SK-N-DZ (cell line): ENCODE results near the gene PRKG1.

Experiments used
- DNase-seq: peaks from one replicate; pipeline ENCODE4 v3.0.0-alpha.2; 2015; ENCODE audit warnings: low spot score

PRKG1 gene

GRCh38 chr10:51696251-51696650, 622.0 kb downstream of the PRKG1 start:
- DNase-seq: no peak

GRCh38 chr10:51698473-51699063, 624.3 kb downstream of the PRKG1 start:
- peak; percentile 2 for DNase-seq

DNA sequence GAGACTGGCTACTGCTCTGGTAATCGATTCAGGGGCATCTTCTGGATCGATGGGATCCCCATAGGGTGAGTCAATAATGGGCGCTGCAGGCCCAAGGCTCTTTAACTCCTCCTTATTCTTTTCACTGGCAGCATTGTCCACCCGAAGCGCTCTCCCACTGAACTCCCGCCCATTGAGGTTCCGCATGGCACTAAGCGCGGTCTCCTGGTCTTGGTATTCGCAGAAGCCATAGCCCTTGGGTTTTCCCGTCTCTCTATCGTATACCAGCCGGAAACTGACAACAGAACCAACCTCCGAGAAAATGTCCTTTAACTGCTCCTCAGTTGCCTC, 624.8 kb downstream of the PRKG1 start:
- no peak for DNase-seq

DNA sequence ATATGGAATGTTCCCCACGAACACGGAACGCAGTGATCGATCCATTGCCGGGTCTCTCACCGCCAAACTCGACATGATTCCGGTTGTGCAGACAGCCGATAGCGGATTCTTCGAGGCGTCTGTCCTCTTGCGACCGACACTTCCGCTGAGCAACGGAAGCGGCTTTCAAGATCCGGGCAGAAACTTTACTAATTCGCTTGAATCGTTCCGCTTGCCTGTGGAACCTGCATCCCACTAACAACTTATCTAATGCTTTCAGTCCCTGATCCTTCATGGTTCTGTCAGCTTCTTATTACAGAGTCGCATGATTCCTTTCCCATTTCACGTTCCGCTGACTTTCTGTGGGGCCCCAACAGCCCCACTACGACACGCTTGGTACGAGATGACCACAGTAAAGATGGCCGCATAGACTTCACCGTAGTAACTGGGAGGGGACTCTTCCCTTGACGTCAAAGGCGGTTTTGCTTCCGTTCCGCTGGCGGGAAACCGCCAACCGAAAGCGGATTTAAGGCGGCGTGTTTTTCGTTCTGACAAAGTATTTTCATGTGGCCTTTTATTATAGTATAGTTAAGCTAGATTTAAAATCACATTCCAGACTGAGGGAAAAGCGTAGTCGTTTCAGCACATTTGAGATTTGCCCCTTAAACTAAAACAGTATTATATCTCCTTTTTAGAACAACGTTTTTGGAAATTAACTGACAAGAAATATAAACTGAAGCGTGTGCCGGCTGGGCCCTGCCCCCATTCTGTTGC, 625.4 kb downstream of the PRKG1 start, which contains the start of gene CSTF2T:
TSS of gene CSTF2T (minus strand) at position 121 of the 753 bp plus-strand sequence. CDS start at position 75, 46 bp downstream.
- DNase-seq: peak; percentile 94

- peak; percentile 1 for DNase-seq
Measured at GRCh38 chr10:51700228-51700817, 626.0 kb downstream of the PRKG1 start.

DNA sequence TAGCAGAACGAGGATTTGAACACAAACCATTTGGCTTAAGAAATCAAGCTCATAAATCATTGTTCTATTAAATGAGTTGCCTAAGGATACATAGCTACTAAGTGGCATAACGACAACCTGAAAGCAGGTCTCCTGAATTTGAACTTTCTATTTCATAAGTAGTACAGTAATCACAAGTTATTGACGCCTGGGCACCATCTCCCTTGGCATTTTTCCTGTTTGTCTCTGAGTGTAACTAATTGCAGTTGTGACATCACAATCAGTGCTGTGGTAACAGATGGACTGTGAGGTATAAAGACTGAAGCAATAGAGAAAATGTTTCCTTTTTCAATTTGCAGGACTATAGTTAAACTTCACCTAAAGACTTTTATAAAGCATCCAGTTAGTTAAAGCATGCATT, 631.5 kb downstream of the PRKG1 start:
- no peak for DNase-seq

DNA sequence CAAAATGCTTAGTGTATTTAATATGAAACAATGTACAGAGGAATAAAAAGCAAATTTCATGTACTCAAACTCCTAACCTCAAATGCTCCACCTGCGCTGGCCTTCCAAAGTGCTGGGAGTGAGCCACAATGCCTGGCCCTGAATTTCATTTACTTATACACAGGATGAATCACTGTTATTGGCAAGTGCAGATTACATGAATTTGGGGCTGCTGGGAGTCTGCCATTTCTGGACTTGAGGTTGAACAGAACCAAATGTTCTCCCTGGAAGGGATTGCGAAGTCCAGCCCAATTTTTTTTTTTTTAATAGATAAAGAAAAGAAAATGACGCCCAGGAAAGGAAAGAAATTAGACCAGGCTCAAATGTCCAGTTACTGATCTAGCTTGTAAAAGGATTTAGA, 631.9 kb downstream of the PRKG1 start:
- DNase-seq: no peak

DNA sequence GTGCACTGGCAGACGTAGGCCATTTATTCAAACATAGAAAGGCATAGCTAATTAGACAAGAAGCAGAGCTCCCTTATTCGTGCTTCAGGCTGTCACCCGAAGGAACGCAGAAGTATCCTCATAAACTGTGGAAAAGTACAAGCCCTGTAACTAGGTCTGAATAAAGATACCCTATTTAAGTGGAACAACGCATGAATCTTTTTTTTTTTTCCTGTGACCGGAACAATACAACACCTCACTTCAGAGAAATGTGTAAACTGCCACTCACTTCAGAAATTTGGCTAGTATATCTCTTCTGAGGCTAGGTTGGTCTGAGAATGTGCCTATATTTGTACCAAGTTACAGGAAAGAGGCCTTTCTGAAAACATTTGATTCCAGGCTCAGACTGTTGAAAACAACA, 633.1 kb downstream of the PRKG1 start:
- no peak for DNase-seq

DNA sequence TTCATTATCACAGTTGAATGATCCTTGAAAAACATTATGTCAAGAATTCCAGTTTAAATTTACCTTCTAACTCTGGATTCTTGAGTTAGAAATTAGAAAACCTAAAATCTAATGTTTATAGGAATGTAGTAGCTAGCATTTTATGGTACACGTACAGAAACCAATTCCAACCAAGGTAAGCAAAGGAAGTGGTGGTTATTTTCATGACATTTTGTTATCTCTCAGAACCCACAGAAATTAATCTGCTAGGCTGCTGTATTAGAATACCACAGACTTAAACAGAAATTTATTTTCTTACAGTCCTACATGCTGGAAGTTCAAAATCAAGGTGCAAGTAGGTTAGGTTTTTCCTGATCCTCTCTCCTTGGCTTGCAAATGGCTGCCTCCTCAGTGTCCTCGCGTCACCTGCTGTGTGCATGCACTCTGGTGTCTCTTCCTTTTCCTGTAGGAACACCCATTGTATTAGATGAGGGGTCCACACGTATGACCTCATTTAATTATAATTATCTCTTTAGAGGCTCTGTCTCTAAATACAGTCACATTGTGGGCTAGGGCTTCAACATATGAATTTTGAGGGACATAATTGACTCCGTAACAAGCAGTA, 633.6 kb downstream of the PRKG1 start:
- no peak for DNase-seq

DNA sequence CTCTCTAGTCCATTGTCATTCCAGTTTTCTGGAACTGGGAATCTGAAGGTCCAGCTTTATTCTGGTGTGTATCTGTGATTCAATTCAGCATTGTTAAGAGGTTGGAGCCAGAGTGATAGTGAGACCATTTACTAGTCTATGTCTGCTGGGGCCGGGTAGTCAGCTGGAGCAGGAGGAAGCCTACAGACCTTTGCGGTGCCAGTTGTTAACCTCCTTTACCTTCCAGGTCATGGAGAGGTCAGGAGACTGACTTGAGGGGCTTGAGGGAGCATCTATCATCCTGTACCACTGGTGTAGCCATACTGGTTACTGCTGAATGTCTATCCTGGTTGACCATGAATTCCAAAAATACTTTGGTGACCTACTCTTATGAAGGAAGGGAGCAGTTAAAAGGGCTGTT, 634.3 kb downstream of the PRKG1 start:
- no peak for DNase-seq

DNA sequence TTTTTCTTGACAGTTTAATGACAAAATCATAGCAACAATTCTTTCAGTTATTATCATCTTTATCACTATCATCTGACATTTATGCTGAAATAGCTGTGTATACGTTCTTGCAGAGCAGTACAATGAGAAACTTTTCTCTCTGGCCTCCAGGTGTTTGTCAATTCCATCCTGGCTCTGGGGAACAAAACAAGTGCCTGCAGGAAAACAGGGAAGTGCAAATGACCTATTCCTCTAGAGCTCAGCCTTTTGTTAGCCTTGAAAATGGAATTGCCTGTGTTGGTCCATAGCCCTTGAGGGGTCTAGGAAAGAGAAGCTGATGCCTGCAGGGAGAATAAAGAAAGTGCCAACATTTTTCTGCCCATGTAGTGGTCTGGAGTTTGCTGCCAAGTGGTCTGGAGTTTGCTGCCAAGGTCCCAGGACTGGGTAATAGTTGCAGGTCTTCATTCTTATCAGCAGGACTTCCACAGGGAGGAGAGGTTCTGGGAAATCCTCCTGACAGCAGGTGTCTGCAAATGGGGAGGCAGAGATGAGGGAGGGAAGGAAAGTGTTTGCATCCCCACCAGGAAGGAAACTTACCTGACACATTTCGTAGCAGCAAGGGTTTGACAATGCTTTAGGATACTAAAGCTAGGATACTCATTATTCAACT, 635.2 kb downstream of the PRKG1 start:
- DNase-seq: no peak

GRCh38 chr10:51711519-51711891, 637.2 kb downstream of the PRKG1 start:
- no peak for DNase-seq

DNA sequence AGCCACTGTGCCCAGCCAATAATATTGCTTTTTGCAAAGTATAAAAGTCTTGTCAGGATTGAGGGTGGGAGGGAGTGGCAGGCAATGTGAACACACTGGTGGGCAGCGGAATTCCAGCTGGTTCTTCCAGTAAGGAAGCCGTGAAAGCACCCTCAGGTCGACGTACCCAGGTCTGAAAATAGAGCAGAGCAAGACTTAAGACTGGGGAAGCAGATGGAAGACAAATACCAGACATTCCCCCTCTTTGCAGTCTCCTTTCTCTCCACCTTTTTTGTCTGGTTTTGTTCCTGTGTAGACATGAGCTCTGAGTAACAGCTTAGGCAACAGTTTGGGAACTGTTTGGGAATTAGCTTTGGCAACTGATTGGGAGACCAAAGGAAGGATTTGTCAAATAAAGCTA, 642.7 kb downstream of the PRKG1 start:
- DNase-seq: no peak

DNA sequence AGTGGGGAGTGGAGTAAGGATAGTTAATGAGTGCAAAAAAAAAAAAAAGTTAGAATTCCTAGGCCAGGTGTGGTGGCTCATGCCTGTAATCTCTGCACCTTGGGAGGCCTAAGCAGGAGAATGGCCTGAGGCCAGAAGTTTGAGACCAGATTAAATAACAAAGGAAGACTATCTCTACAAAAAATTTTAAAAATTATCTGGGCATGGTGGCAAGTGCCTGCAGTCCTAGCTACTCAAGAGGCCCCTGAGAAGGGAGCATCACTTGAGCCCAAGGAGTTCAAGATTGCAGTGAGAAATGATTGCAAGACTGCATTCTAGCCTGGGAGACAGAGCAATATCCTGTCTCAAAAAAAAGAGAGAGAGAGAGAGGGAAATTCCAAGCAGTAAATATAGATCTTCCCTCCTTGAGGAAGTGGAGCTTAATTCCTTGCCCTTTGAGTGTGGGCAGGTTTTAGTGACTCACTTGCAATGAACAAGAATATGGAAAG, 644.6 kb downstream of the PRKG1 start:
- DNase-seq: no peak

- DNase-seq: no peak
Measured at GRCh38 chr10:51724038-51724437, 649.8 kb downstream of the PRKG1 start.

DNA sequence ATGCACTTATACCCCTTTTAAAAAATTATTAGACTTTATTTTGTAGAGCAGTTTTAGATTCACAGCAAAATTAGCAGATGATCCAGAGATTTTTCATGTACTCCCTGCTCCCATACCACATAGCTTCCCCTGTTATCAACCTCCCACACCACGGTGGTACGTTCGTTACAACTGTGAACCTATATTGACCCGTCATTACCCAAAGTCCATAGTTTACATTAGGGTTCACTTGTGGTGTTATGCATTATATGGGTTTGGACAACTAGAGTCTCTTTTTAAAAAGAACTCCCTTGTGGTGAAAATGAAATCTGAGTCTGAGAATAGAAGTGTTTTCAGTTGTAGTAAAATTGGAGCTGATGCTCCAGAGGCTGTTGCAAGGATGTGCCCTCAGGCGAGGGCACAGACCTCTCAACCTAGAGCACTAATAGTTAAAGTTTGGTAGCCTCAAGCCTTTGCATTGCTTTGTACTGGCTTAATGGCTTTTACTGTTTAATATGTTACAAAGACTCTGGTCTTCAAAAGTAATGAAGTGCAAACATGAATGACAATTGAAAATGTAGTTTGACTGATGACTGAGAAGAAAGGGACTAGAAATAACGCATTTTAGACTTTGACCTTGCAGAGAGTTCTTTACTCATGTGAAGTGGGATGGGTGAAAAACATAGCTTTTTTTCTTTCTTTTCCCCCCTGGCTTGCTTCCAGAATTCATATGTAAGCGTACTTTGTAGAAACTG, 655.7 kb downstream of the PRKG1 start:
- no peak for DNase-seq

- DNase-seq: no peak
Measured at GRCh38 chr10:51733057-51733456, 658.8 kb downstream of the PRKG1 start.

GRCh38 chr10:51743146-51743545, 668.9 kb downstream of the PRKG1 start:
- DNase-seq: no peak

GRCh38 chr10:51744235-51745000, 670.1 kb downstream of the PRKG1 start:
- no peak for DNase-seq

- no peak for DNase-seq
Measured at GRCh38 chr10:51745397-51745796, 671.1 kb downstream of the PRKG1 start.

DNA sequence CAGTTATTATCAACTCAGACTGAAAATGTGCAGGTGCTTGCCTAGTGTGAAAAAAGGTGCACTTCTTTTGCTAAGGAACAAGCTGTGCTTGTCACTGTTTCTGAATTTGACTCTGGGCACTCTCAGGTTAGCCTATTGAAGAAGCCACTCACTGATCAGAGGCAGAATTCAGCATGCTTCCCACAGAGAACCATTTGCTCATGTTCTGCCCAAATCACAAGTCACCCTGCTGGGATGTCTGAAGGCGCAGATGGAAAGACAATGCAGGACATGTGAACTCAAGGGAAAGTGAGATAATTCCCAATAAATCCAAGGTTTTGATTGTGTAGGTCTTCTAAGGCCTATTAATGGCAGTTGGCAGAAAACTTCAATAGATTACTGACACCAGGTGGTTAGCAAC, 672.9 kb downstream of the PRKG1 start:
- no peak for DNase-seq
